NAMALWA (cell line): ENCODE measurements around the gene CC2D2A.
A peak's percentile ranks its signal among the peaks of the same experiment; 100 is the strongest.

ENCODE experiments used
- DNase-seq: peaks from one replicate; pipeline ENCODE4 v3.0.0-alpha.2; 2015; ENCODE audit warnings: low spot score

Gene CC2D2A

DNA sequence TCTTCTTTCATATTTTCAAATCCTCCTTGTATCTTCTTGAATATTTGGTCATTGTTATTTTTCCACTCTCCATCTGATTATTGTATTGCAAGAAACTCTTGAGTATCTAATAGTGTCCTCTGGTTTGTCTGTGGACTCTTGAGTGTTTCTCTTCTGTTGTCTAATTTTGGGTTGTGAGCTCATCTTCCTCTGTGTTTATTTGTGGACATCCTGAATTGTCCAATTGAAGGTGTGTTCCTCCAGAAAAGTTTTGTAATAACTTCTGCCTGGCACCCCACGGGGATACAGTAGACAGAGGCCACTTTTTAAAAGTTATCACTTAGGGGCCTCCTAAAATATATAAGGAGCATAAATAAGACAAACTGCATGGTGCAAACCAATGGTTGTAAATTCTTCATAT lies 3.1 kb upstream of the CC2D2A start:
- DNase-seq: no peak

DNA sequence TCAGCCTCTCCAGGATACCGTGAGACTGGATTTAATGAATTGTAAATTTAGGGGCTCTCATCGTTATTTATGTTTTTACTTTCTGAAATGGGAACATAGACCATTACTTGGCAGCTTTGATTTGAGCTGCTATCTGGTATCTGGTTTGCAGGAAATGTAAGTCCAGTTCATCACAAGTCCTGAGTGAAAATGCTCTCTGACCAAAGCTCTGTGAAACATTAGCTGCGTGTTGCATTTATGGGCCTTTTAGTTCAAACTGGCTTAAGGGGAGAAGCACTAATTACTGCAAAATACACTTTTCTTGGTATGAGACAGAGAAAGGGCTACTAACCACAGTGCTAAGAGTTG lies 420 bp downstream of the CC2D2A start:
- DNase-seq: no peak

DNA sequence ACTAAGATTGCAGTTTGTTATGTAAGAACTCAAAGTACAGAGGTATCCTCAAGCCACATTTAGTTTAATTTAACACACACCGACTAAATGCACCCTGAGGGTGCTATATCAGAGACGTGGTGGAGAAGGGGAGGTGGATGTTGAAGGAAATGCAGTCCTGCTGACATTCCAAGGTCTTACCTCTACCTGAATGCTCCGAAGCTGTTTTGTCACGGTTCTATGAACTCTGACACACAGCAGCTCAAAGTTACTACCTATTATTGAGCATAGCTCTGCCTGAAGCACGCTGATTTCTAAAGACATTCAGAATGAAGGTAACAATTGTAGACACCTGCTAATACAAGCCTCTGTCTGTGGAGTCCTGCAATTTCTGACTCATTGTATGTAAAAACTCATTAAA lies 6.7 kb downstream of the CC2D2A start:
- DNase-seq: no peak

DNA sequence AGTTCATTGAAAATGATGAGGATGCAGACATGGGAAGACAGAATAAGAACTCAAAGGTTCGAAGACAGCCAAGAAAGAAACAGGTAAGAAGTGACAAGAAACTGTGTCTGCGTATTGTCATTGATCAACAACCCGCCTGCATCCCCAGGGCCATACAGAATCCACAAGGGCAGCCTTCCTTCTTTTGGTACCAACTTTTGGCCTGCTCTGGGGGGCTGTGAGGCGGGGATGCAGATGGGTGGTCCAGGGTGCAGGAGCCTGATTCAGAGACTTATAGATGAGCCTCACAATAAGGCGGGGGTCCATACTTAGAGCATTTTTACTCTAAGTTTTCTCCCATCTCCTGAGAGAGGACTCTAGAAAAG lies 9.0 kb downstream of the CC2D2A start:
- no peak for DNase-seq

DNA sequence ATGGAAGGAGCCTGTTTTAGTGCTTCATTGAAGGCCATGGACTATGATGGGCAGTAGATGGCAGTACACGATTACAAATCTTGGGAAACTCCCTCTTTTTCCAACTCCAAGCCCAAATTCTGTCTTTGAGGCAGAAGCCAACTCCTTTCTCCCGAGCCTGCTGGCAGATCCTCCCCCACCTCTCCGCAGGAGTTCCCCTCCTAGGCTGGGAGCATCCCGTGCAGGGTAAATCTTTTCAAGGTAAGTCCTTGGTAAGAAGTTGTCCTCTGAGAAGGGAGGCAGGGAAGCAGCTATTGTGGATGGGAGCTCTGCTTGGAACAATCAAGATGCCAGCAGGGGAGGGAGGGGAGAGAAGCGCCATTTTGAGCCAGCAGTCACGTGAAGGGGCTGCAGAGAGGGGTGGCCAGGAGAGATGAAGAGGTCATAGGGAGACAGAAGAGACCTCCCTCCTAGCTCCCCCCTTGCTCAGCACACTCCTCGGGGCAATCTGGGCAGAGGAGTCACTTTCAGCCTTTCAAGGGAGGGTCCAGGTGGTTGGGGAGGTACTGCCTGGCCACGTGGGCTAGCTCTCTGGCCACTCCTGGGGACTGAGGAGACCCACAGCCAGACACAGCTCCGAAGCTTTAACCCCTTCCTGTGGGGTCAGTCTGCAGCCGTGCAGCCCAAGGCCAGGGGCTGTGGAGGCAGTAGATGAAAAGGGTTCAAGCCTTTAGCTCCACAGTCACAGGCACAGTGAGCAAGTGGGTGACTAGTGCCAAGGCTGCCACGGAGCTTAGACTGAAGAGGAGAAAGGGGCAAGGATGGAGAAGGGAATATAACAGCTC lies 9.6 kb downstream of the CC2D2A start:
- peak; percentile 51 for DNase-seq

DNA sequence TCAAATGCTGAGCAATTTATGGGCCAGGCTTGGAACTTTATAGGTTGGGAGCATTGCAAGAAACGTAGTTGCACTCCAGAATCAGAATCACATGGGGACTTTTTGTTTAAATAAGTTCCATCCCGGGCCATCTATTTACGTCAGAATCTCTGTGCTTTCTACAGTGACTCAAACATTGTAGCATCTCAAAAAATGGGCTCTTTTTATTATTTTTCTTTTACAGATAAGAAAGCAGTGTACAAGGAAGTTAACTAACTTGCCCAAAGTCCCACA lies 10.2 kb downstream of the CC2D2A start:
- DNase-seq: no peak

DNA sequence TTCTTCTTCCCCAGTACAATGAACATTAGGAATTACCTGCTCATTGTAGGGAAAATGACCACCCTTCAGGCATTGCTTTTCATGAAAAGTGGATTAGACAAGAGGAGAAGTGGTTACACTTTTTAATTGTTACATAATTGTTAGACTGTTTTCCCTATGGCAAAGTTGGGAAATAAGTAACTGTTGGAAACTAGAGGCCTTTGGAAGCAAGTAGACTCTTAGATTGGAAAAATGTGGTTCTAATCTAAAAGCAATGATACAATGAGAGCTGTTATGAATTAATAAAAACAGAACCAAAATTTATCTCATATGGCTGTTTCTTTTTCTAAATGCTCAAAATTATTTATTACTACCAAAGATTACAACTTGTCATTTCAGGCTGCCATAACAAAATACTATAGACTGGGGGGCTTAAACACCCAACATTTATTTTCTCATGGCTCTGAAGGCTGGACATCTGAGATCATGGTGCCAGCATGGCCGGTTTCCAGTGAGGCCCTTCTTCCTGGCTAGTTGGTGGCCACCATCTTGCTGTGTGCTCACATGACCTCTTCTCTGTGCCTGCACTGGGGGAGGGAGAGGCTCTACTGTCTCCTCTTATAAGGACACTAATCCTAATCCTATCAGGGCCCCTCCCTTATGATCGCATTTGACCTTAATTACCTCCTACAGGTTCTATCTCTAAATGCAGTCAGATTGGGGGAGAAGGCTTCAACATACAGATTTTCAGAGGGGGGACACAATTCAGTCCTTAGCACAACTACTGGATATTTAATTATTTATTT lies 12.5 kb downstream of the CC2D2A start:
- no peak for DNase-seq

DNA sequence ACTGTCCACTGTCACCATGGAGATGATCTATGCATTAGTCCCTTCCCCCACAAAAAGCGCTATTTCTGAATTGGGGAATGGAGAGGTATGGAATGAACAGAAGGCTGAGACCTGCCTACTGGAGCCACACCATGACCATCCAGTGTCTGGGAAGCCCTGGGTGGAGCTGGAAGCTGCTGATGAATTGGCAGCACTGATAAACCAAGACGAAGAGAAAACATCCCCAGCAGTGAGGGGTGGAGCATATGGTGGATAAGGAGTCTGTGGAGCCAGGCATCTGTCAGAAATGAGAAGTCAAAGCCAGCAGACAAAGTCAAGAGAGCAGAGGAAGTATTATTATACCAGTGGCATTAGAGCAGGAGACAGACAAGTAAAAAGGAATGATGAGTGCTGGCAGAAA lies 13.2 kb downstream of the CC2D2A start:
- DNase-seq: no peak

DNA sequence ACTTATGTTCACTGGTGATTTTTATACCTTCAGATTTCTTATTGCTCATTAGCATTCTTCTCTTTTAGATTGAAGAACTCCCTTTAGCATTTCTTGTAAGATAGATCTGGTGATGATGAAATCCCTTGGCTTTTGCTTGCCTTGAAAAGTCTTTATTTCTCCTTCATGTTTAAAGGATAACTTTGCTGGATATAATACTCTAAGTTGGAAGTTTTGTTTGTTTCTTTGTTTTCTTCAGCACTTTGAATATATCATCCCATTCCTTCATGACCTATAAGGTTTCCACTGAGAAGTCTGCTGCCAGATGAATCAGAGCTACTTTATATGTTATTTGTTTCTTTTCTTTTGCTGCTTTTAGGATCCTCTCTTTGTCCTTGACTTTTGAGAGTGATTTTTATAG lies 18.5 kb downstream of the CC2D2A start:
- DNase-seq: no peak

DNA sequence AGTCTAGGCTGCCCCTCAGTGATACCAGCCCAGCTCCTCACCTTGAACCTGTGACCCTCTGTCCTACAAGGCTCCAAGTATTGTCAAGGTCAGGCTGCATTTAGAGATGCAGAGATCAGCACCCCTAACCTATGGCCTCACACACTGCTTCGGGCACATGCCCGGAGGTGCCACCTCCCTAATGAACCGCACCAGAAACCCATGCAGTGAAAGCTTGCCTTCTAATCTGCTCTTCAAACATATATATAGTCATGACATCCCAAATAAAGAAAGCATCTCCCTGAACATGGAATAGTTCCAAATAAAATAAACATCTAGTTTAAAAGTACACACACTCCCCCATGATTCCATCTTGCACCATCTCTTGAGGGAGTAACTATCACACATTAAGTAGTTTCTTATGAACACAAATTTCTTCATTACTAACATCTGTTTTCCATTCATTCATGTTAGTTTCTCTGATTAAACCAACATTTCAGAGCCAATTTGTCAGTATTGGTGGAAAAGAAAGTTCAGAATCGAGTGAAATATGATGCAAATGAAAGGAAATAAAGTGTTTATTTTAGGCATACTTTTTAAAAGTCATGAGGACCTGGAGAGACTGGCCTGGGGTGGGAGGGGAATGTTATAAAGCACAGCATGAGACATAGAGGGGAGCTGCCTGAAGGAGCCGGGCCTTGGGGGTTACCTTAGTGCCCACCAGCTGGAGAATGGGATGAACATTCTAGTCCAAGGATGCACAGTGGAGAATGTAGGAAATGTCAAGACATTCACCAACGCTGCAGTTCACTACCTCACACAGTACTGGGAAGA lies 19.2 kb downstream of the CC2D2A start:
- no peak for DNase-seq

DNA sequence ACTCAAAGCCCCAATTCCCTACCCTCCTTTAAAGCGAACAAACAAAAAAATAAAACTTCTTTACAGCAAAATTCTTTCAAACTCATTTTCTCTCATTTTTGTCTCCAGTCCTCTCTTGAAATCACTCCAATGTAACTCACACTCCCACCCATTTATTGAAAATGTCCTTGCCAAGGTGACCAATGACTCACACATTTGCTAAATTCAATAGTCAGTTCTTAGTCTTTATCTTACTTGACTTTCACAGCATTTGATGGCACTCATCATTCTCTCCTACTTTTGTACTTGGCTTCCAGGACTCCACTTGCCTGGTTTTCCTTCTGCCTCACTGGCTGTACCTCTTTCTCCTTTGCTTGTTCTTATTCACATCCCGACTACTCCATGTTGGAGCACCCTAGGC lies 19.9 kb downstream of the CC2D2A start:
- no peak for DNase-seq

DNA sequence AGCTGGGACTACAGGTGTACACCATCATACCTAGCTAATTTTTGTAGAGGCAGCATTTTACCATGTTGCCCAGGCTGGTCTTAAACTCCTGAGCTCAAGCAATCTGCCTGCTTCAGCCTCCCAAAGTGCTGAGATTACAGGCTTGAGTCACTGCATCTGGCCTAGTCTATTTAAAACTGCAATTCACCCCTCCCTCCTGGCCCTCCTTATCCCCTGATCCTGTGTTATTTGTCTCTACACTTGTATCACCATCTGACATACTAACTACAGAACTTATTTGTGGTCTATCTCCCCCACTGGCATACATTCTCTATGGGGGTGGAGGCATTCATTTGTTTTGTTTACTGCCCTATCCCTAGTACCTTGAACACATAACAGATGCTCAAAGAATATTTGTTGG lies 23.7 kb downstream of the CC2D2A start:
- no peak for DNase-seq

DNA sequence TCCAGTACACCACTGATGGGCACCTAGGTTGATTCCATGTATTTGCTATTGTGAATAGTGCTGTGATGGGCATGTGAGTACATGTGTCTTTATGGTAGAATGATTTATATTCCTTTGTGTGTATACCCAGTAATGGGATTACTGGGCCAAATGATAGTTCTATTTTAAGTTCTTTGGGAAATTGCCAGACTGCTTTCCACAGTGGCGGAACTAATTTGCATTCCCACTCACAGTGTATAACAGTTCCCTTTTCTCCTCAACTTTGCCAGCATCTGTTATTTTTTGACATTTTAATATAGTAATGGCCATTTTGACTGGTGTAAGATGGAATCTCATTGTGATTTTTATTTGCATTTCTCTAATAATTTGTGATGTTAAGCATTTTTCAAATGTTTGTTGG lies 25.9 kb downstream of the CC2D2A start:
- DNase-seq: no peak

DNA sequence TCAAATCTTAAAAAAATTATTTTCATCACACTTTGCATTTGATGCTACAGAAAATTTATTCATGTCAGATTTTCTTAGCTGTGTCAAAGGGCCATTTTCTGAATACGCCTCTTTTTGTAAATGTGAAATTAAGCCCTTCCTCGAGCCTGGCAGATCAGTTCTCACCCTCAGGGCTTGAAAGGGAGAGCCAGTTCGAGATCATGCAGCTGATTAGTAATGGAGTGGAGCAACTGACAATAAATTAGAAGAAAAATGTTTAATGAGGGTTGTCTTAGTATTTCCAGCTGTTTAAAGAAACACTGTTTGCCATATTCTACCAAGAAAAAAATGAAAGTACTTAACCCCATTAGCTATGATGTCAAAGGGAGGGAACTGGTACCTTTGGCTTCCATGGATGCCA lies 28.7 kb downstream of the CC2D2A start:
- no peak for DNase-seq

DNA sequence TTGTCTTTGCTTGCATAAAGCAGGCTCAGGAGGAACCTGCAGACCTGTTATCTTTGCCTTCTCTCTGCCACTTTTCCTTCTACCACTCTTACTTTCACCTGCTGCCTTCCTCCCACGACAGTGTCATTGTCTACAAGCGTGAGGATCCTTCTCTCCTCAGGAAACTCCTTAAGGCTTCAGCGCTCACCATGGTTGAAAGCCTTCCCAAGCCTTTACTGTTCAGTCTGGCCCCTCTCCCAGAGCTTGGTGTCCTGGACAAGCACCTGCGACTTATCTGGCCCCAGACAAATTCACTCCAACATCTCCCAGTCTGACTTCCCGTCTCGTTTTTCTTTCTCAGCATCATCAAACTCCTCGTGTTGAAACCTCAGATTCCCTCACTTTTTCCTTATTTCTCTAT lies 31.0 kb downstream of the CC2D2A start:
- no peak for DNase-seq

DNA sequence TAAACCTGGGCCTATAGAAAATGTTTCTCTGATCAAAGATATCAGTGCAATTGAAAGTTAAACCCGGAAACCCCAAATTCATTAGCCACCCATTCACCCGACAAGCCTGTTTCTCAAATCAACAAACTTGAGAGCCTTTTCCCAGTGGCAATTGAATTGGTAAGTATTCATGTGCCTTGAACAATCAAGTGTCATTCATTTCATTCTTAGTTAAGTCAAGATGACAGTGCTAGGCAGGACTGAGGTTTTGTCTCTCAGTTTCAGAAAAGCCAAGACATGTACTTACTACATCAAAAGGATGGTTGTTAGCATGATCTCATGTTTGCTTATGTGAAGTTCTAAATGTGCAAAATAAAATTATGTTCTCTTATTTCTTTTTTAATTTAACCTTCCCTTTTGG lies 32.3 kb downstream of the CC2D2A start:
- no peak for DNase-seq

DNA sequence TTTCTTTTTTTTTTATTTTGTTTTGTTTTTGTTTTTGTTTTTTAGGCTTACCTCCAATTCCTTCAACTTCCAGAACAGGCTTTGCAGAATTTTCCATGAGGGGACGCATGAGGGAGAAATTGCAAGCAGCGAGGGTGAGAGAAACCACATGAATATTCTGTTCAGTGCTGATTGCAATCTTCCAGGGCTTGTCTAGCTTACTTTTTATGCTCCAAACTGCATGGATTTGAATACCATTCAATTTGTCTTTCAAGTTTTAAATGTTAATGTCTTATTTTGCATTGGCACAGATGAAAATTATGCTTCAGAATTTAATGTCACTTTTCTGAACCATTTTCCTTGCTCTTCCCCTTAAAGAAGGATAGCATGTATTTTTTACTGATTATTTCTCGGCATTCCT lies 32.7 kb downstream of the CC2D2A start:
- DNase-seq: no peak

DNA sequence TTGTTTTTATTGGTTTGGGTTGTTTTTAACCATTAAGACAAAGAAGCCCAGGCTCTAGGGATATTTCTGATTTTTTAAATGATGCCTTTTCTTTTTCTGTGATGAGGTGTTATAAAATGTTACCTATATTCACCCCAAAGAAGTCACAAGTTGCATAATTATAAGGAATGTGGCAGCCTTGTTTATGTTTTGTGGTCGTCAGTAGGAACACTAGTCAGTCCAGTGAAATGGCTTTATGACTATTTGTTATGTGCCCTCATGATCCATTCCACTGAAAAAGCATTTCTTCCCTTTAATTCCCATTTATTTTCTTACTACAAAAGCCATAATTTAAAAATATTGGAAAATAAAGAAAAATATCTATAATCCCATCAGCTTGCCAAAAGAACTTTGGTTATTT lies 34.4 kb downstream of the CC2D2A start:
- no peak for DNase-seq

DNA sequence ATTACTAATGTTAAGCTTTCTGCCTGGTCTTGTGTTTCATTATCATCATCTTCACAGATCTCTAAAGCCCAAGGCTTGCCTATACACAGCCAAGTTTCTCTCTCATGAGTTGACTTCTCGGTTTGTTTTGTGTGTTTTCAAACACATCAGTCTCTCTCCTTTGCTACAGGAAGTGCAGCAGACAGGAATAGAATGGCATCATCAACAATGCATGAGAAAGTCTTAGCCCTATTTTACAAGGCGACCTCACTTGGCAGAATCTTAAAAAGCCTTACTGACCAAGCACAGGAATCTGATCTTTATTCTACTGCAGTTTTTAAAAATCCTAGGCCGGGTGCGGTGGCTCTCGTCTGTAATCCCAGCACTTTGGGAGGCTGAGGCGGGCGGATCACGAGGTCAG lies 36.8 kb downstream of the CC2D2A start:
- no peak for DNase-seq

DNA sequence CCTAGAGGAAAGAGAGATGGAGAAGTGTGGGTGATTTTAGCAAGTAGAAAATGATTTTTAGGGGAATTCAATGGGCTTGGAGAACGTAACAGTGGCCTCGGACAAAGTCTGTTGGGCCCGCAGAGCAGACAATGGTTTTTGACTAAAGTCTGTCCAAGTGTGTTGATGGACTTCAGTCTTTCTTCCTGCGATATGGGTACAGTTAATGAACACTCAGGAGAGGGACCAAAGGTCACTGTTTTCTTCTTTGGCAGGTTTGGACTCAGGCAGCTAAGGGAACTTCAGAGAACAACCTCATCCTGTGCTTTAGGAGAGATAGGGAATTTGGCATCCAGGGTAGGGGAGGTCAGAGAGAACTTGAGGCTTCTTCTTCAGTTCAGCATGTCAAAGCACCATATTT lies 38.0 kb downstream of the CC2D2A start:
- DNase-seq: no peak

DNA sequence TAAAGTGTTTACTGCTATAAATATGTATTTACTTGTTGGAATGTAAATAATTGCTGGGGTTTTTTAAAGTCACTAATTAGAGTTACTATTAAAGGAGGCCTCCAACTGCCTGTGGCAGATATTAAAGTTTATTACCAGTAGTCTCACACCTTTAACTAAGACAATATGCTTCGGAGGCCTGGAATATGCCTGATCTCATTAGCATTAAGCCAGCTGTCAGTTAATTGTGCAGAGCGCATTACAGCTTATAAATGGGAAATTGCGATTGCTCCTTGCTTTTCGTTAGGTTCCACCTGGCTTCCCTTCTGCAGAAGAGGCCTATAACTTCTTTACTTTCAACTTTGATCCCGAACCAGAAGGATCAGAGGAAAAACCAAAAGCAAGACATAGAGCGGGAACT lies 41.3 kb downstream of the CC2D2A start:
- no peak for DNase-seq

DNA sequence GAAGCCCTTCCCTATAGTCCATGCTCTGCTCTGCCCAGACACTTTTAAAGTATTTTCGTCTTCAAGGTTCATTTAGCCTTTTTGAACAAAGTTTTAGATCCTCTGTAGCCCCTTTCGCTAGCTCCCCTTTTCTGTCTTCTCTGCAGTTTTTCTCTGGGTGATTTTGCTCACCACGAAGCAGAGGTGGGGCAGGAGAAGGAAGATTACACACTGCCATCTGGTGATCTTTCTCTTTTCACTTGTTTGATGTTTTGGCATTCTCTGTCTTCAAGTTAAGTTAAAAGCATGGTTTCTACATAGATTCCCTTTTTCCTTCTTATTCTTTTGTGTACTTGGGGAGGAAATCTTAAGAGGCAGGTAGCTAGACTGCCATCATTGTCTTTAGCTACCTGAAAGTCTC lies 43.9 kb downstream of the CC2D2A start:
- peak; percentile 8 for DNase-seq

DNA sequence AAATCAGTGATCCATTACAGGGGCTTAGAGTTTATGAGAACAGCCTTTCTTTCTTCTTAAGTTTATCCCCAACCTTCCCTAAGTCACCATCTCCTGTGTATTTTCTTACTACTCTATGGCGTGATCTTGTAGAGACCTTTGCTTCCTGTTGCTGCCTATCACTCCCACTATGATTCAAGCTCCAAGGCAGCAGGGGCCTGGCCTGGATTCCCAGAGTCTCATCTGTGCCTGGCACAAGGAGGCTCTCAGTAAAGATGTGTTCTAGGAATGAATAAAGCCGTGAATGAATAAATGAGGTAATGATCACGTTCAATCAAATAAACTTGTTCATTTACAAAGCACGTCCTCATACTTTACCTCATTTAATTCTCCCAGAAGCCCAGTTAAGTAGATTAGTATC lies 45.4 kb downstream of the CC2D2A start:
- no peak for DNase-seq
